Measurements from ENCODE around the gene CGB2. TPM values are rescaled to one million over a fixed set of nuclear protein-coding genes. Genes with fewer than 3 reads are reported as not detected.

CGB2 gene
- total RNA-seq, 2 experiments from 2014 or later: not detected

DNA sequence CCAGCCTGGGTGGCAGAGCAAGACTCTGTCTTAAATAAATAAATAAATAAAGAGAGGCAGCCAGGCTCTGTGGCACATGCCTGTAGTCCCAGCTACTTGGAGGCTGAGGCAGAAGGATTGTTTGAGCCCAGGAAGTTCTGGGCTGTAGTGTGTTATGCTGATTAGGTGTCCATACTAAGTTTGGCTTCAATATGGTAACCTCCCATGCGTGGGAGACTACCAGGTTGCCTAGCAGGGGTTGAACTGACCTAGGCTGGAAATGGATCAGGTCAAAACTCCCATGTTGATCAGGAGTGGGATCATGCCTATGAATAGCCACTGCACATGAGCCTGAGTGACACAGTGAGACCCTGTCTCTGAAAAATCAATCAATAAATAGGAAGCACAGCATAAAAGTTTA is 49.6 kb downstream of the CGB2 start:
- ChIA-PET CTCF (interaction anchor here (2.3 kb wide), 1 partner anchor 17 kb away, joined by 13 read pairs; no protein-coding TSS in a partner anchor), POLR2A (no interaction called here)
- Mint-ChIP-seq H3K4me1 (ENCODE audit: low read depth) (peaks cover 12% of the 10 kb centered on the region), H3K36me3 (peaks cover 8% of the 10 kb centered on the region), H3K27ac (no peak overlapping the region), H3K27me3 (peaks cover 2% of the 10 kb centered on the region), H3K4me3 (no peak overlapping the region), H3K9me3 (no peaks in the 10 kb centered on the region)
- intact Hi-C loops (cut with micrococcal nuclease): loop anchor here (10.0 kb wide), 1 partner anchor 86 kb away; the partner anchor contains the start of genes GYS1 and RUVBL2
- no peak for DNase-seq

Small RNAs within 50 kb of the gene (microRNA-seq; reads per million reads assigned to microRNA genes)
- gene MIR6798 (ENCODE audit: borderline microRNAs expressed, borderline number of aligned reads, borderline replicate concordance): 1.6 reads per million

Other genes with a start within 250 kb of the CGB2 start
- gene BCAT2, start 220.9 kb upstream of the CGB2 start, total RNA-seq: 10 to 100 TPM; 59.8 to 61.5 TPM
- under 1 TPM in 1 of 2 experiments, not detected in 1; 0.31 TPM for gene HSD17B14, start 195.4 kb upstream of the CGB2 start, total RNA-seq
- gene PLEKHA4, start 163.3 kb upstream of the CGB2 start, total RNA-seq: 10 to 100 TPM; 10.5 to 11.0 TPM
- 10 to 100 TPM; 49.7 to 52.0 TPM for gene PPP1R15A, start 159.5 kb upstream of the CGB2 start, total RNA-seq
- gene TULP2, start 133.1 kb upstream of the CGB2 start, total RNA-seq: under 1 TPM; 0.34 to 0.59 TPM
- 100 to 1,000 TPM; 154 to 159 TPM for gene NUCB1, start 131.6 kb upstream of the CGB2 start, total RNA-seq
- gene DHDH, start 98.2 kb upstream of the CGB2 start, total RNA-seq: 1 to 10 TPM; 2.0 to 2.8 TPM
- 100 to 1,000 TPM; 173 to 181 TPM for gene BAX, start 77.0 kb upstream of the CGB2 start, total RNA-seq
- gene FTL, start 66.6 kb upstream of the CGB2 start, total RNA-seq: 100 to 1,000 TPM; 870 to 900 TPM
- 10 to 100 TPM; 42.2 to 47.6 TPM for gene GYS1, start 38.6 kb upstream of the CGB2 start, total RNA-seq
- gene RUVBL2, start 38.0 kb upstream of the CGB2 start, total RNA-seq: 100 to 1,000 TPM; 107 to 109 TPM
- under 1 TPM in 1 of 2 experiments, not detected in 1; 0.48 TPM for gene LHB, start 14.8 kb upstream of the CGB2 start, total RNA-seq
- gene CGB3, start 7.6 kb upstream of the CGB2 start, total RNA-seq: not detected
- not detected for gene CGB1, start 5.0 kb downstream of the CGB2 start, total RNA-seq
- not detected for gene CGB5, start 12.0 kb downstream of the CGB2 start, total RNA-seq
- gene CGB8, start 17.2 kb downstream of the CGB2 start, total RNA-seq: not detected
- not detected for gene CGB7, start 25.9 kb downstream of the CGB2 start, total RNA-seq
- gene NTF4, start 32.9 kb downstream of the CGB2 start, total RNA-seq: not detected
- gene KCNA7, start 40.8 kb downstream of the CGB2 start, total RNA-seq: not detected
- gene SNRNP70, start 53.6 kb downstream of the CGB2 start, total RNA-seq: 100 to 1,000 TPM; 180 to 190 TPM
- 1 to 10 TPM; 5.1 to 5.6 TPM for gene LIN7B, start 82.5 kb downstream of the CGB2 start, total RNA-seq
- 1 to 10 TPM; 1.4 TPM for gene C19orf73, start 87.3 kb downstream of the CGB2 start, total RNA-seq
- 1 to 10 TPM; 3.5 to 5.0 TPM for gene PPFIA3, start 87.7 kb downstream of the CGB2 start, total RNA-seq
- not detected for gene HRC, start 123.5 kb downstream of the CGB2 start, total RNA-seq
- gene TRPM4, start 125.9 kb downstream of the CGB2 start, total RNA-seq: 1 to 10 TPM; 1.1 to 1.2 TPM

All from activated CD4-positive, alpha-beta memory T cell treated with anti-CD3 and anti-CD28 coated beads for 36 hours (primary cell).